Progenitor cell of endocrine pancreas (in vitro differentiated cells): ENCODE measurements around the gene DIAPH2. TPM values are rescaled to one million over a fixed set of nuclear protein-coding genes. Genes with fewer than 3 reads are reported as not detected.

Experiments
- DNase-seq: peaks from one replicate; pipeline ENCODE4 v3.0.0; 2021; ENCODE audit warnings: low spot score; ENCODE audit not compliant: unreplicated experiment
- H3K27ac Mint-ChIP-seq: 2 replicates; pipeline ENCODE4 v1.8.0; 2021; ENCODE audit warnings: mild to moderate bottlenecking, moderate library complexity, mixed read lengths
- H3K27me3 Mint-ChIP-seq: 2 replicates; pipeline ENCODE4 v1.8.0; 2021; ENCODE audit warnings: mixed read lengths
- H3K36me3 Mint-ChIP-seq: 2 replicates; pipeline ENCODE4 v1.8.0; 2022; ENCODE audit warnings: mixed read lengths; ENCODE audit not compliant: insufficient read depth
- H3K4me1 Mint-ChIP-seq: 2 replicates; pipeline ENCODE4 v1.8.0; 2021; ENCODE audit warnings: low read depth, mixed read lengths
- H3K4me3 Mint-ChIP-seq: 2 replicates; pipeline ENCODE4 v1.8.0; 2021; ENCODE audit warnings: low read depth, mild to moderate bottlenecking, moderate library complexity, mixed read lengths
- H3K9me3 Mint-ChIP-seq: 2 replicates; pipeline ENCODE4 v1.8.0; 2021; ENCODE audit warnings: low read depth, mixed read lengths
- total RNA-seq: library from RNA; stranded (reverse); gene quantifications from 2 replicates; pipeline ENCODE4 v1.2.1, GENCODE V29; 2021
- TF ChIP-seq, protein P1 (sequence below): fragments of 200-600 bp; sonication (generic); IDR thresholded peaks from one replicate; pipeline ENCODE4 v1.5.0; 2021; ENCODE audit warnings: antibody characterized with exemption, mild to moderate bottlenecking; ENCODE audit not compliant: unreplicated experiment

DIAPH2 gene
- total RNA-seq, 1 donor from 2014 or later, result 29.7 TPM

- Mint-ChIP-seq H3K27me3 (no peaks in the 10 kb centered on the region), H3K4me3 (no peak overlapping the region), H3K9me3 (no peaks in the 10 kb centered on the region), H3K27ac (no peak overlapping the region), H3K4me1 (no peaks in the 10 kb centered on the region), H3K36me3 (no peaks in the 10 kb centered on the region)
- TF ChIP-seq, protein P1, sequence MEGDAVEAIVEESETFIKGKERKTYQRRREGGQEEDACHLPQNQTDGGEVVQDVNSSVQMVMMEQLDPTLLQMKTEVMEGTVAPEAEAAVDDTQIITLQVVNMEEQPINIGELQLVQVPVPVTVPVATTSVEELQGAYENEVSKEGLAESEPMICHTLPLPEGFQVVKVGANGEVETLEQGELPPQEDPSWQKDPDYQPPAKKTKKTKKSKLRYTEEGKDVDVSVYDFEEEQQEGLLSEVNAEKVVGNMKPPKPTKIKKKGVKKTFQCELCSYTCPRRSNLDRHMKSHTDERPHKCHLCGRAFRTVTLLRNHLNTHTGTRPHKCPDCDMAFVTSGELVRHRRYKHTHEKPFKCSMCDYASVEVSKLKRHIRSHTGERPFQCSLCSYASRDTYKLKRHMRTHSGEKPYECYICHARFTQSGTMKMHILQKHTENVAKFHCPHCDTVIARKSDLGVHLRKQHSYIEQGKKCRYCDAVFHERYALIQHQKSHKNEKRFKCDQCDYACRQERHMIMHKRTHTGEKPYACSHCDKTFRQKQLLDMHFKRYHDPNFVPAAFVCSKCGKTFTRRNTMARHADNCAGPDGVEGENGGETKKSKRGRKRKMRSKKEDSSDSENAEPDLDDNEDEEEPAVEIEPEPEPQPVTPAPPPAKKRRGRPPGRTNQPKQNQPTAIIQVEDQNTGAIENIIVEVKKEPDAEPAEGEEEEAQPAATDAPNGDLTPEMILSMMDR, result no peak
- no peak for DNase-seq
Observed at GRCh38 chrX:97045470-97045869, 360.8 kb downstream of the DIAPH2 start.

DNA sequence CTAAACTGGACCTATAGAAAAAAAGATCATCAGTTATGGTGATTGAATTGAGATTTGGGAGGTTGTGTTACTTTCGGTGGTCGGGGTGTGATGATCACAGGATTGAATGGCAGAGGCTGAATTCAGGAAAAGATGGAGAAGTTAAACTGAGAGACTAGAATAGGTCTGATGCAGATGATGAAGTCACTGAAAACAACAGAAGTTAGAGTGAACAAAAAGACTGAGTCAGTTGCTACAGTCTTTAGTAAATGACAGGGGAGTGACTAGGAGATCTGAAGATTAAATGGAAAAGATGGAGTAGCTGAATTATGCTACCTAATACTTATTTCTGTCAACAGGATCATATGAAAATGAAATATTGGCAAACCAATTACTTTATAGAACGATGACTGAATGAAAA is 362.2 kb downstream of the DIAPH2 start:
- H3K27ac Mint-ChIP-seq, result no peak overlapping the region
- H3K4me3 Mint-ChIP-seq, result no peak overlapping the region
- H3K9me3 Mint-ChIP-seq, result no peaks in the 10 kb centered on the region
- no peaks in the 10 kb centered on the region for H3K4me1 Mint-ChIP-seq
- no peaks in the 10 kb centered on the region for H3K36me3 Mint-ChIP-seq
- TF ChIP-seq, protein P1, result no peak
- no peaks in the 10 kb centered on the region for H3K27me3 Mint-ChIP-seq
- no peak for DNase-seq

DNA sequence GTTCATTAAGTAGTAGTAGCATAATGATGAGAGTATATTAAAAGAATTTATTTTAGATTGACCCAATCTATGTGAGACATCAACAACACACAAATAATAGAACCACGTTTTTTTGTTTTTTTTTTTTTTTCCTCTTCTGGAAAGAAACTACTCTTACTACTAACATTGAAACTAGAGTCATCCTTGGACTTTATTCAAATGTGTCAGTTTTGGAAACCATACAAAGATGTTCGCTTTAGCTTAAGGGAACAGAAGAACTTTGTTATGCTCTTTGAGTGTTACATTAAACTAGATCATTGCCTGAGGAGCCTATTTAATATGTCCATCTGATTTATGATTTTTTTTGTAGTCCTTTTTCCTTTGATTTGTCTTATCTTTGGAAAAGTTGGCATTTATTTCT is 365.8 kb downstream of the DIAPH2 start:
- DNase-seq, result no peak
- TF ChIP-seq, protein P1, result no peak
- Mint-ChIP-seq H3K4me1 (peaks cover 2% of the 10 kb centered on the region), H3K36me3 (no peaks in the 10 kb centered on the region), H3K27me3 (no peaks in the 10 kb centered on the region), H3K27ac (no peak overlapping the region), H3K4me3 (no peak overlapping the region), H3K9me3 (no peaks in the 10 kb centered on the region)

GRCh38 chrX:97057349-97057909 is 372.8 kb downstream of the DIAPH2 start:
- TF ChIP-seq, protein P1, result no peak
- Mint-ChIP-seq H3K4me1 (peaks cover 17% of the 10 kb centered on the region), H3K36me3 (no peaks in the 10 kb centered on the region), H3K9me3 (no peaks in the 10 kb centered on the region), H3K27ac (no peak overlapping the region), H3K27me3 (no peaks in the 10 kb centered on the region), H3K4me3 (no peak overlapping the region)
- DNase-seq, result no peak

DNA sequence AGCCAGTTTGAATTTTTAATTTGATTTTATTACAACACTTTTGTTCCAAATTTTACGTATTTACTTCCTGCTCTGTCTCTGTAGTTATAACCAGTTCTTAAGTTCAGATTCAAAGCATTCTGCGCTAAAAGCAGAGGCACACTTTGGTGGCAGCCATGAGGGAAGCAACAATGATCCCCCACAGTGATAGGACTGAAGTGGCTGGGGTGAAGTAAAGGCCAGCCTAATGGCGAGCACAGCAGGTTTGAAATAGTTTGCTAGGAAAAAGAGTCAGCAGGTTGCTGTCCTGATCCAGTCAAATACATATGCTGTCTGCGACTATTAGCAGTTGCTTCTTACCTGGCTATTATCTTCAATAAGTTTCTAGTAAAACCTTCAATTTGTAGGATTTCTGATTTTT is 375.4 kb downstream of the DIAPH2 start:
- no peak overlapping the region for H3K27ac Mint-ChIP-seq
- H3K36me3 Mint-ChIP-seq, result no peaks in the 10 kb centered on the region
- DNase-seq, result no peak
- TF ChIP-seq, protein P1, result no peak
- no peak overlapping the region for H3K4me3 Mint-ChIP-seq
- no peaks in the 10 kb centered on the region for H3K9me3 Mint-ChIP-seq
- H3K27me3 Mint-ChIP-seq, result no peaks in the 10 kb centered on the region
- peaks cover 15% of the 10 kb centered on the region for H3K4me1 Mint-ChIP-seq
